Ecto neural progenitor cell (in vitro differentiated cells): Measurements from ENCODE around the gene STIM2.
A peak's percentile ranks its signal among the peaks of the same experiment; 100 is the strongest.

ENCODE experiments used
- DNase-seq: peaks from one replicate; pipeline ENCODE4 v3.0.0-alpha.2; 2018; ENCODE audit warnings: low spot score

Gene STIM2

GRCh38 chr4:27040356-27040755 lies 179.7 kb downstream of the STIM2 start:
- DNase-seq = no peak

- DNase-seq = no peak
Observed at GRCh38 chr4:27042411-27042810, 181.8 kb downstream of the STIM2 start.

- no peak for DNase-seq
Observed at GRCh38 chr4:27043200-27043599, 182.6 kb downstream of the STIM2 start.

- DNase-seq = no peak
Observed at GRCh38 chr4:27046851-27047250, 186.2 kb downstream of the STIM2 start.

GRCh38 chr4:27048429-27049238 lies 188.0 kb downstream of the STIM2 start:
- DNase-seq = no peak

GRCh38 chr4:27049239-27049829 lies 188.7 kb downstream of the STIM2 start:
- no peak for DNase-seq

GRCh38 chr4:27050731-27051130 lies 190.1 kb downstream of the STIM2 start:
- no peak for DNase-seq

- DNase-seq = no peak
Observed at GRCh38 chr4:27055221-27055760, 194.7 kb downstream of the STIM2 start.

GRCh38 chr4:27056281-27056680 lies 195.6 kb downstream of the STIM2 start:
- no peak for DNase-seq

- DNase-seq = no peak
Observed at GRCh38 chr4:27057053-27057452, 196.4 kb downstream of the STIM2 start.

- DNase-seq = no peak
Observed at GRCh38 chr4:27057662-27058061, 197.0 kb downstream of the STIM2 start.

- DNase-seq = no peak
Observed at GRCh38 chr4:27058819-27059406, 198.3 kb downstream of the STIM2 start.

GRCh38 chr4:27059446-27059845 lies 198.8 kb downstream of the STIM2 start:
- no peak for DNase-seq

GRCh38 chr4:27062256-27062655 lies 201.6 kb downstream of the STIM2 start:
- DNase-seq = no peak

GRCh38 chr4:27066591-27066990 lies 205.9 kb downstream of the STIM2 start:
- DNase-seq = peak; percentile 25

- DNase-seq = no peak
Observed at GRCh38 chr4:27068151-27068867, 207.7 kb downstream of the STIM2 start.
